HEK293T (cell line): ENCODE data around the gene ARHGAP25.

ENCODE experiments used
- CTCF ChIA-PET: fragments of 350-600 bp; formaldehyde crosslinking; extraction: SDS; loops from one replicate; lab custom pipeline; 2021; ENCODE audit warnings: antibody characterized with exemption, inconsistent platforms; lab: Yijun Ruan, JAX
- POLR2A ChIA-PET: fragments of 350-600 bp; formaldehyde crosslinking; extraction: SDS; loops from one replicate; lab custom pipeline; 2020; ENCODE audit warnings: antibody characterized with exemption, inconsistent platforms; lab: Yijun Ruan, JAX
- DNase-seq: peaks from one replicate; pipeline ENCODE4 v3.0.0; 2012; ENCODE audit warnings: mixed read lengths; ENCODE audit errors: extremely low spot score
- ARNT ChIP-seq: fragments of 450-650 bp; IDR thresholded peaks from 2 replicates; pipeline ENCODE4 v1.6.1; 2017; ENCODE audit warnings: mild to moderate bottlenecking
- BHLHE40 ChIP-seq: fragments of 450-650 bp; IDR thresholded peaks from 2 replicates; pipeline ENCODE4 v1.6.1; 2016; ENCODE audit warnings: mild to moderate bottlenecking, moderate library complexity, borderline replicate concordance
- CTBP1 ChIP-seq: fragments of 450-650 bp; IDR thresholded peaks from 2 replicates; pipeline ENCODE4 v1.6.1; 2016; ENCODE audit warnings: borderline replicate concordance
- ELF4 ChIP-seq: fragments of 450-650 bp; IDR thresholded peaks from 2 replicates; pipeline ENCODE4 v1.6.1; 2017; ENCODE audit warnings: antibody characterized with exemption
- FOXA1 ChIP-seq: fragments of 450-650 bp; IDR thresholded peaks from 2 replicates; pipeline ENCODE4 v1.6.1; 2016; ENCODE audit warnings: mild to moderate bottlenecking
- FOXK2 ChIP-seq: fragments of 450-650 bp; IDR thresholded peaks from 2 replicates; pipeline ENCODE4 v1.6.1; 2016; ENCODE audit warnings: mild to moderate bottlenecking
- FOXM1 ChIP-seq: fragments of 450-650 bp; IDR thresholded peaks from 2 replicates; pipeline ENCODE4 v1.6.1; 2017; ENCODE audit warnings: mild to moderate bottlenecking, borderline replicate concordance
- HDGF ChIP-seq: fragments of 450-650 bp; IDR thresholded peaks from 2 replicates; pipeline ENCODE4 v1.6.1; 2017; ENCODE audit warnings: antibody characterized with exemption, borderline replicate concordance
- L3MBTL2 ChIP-seq: fragments of 450-650 bp; conservative IDR thresholded peaks from 2 replicates; pipeline ENCODE4 v1.6.1; 2016; ENCODE audit warnings: mild to moderate bottlenecking
- LEF1 ChIP-seq: fragments of 450-650 bp; IDR thresholded peaks from 2 replicates; pipeline ENCODE4 v1.6.1; 2017; ENCODE audit warnings: mild to moderate bottlenecking, borderline replicate concordance
- NFRKB ChIP-seq: fragments of 450-650 bp; IDR thresholded peaks from 2 replicates; pipeline ENCODE4 v1.6.1; 2016; ENCODE audit warnings: mild to moderate bottlenecking, moderate library complexity
- SP1 ChIP-seq: fragments of 450-650 bp; IDR thresholded peaks from 2 replicates; pipeline ENCODE4 v1.6.1; 2017
- SUZ12 ChIP-seq: fragments of 450-650 bp; IDR thresholded peaks from 2 replicates; pipeline ENCODE4 v1.6.1; 2016; ENCODE audit warnings: mild to moderate bottlenecking
- TARDBP ChIP-seq: fragments of 450-650 bp; IDR thresholded peaks from 2 replicates; pipeline ENCODE4 v1.6.1; 2016
- ZNF384 ChIP-seq: fragments of 450-650 bp; IDR thresholded peaks from 2 replicates; pipeline ENCODE4 v1.6.1; 2016
- TF ChIP-seq, protein P1 (sequence below): fragments of 450-650 bp; IDR thresholded peaks from 2 replicates; pipeline ENCODE4 v1.6.1; 2016

Gene ARHGAP25

DNA sequence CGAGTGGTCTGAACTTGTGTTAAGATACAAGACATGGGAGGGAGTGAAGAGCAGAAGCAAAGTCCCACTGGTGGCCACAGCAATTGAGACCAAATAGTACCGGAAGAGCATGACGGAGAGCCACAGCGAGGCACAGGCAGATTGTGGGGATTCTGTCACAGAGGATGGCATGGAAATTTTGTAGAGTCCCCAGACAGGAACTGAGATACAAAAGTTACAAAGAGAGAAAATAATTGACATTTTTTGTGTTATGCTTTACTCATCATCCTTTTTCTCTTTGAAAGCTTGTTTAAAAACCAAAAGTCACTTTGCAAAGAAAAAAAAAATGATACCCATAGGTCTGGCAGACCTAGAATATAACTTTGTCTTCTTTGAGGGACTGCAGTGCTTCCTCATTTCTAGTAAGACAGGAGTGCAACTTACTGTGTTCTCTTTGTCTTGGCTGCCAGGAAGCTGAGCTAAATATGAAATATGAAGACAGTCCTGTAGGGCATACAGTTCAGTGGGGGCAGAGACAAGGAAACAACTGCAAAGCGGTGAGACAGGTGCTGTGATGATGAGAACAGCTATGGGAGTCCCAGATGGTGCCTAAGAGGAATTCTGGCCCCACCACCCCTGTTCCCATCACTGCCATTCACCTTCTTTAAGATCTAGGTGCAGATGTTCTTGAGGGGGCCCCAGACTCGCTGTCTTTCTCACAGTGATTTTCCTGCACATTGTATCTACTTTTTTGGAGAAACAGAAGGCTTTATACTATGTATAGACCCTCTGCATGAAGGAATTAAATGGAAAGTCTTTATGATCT lies 5.2 kb downstream of the ARHGAP25 start:
- CTCF ChIA-PET: interaction anchor here (1.0 to 1.3 kb wide), 2 partner anchors 12 to 144 kb away, joined by 3 to 6 read pairs; no protein-coding TSS in a partner anchor
- TF ChIP-seq NFRKB (no peak), LEF1 (no peak)
- no peak for DNase-seq
- POLR2A ChIA-PET: no interaction called here

DNA sequence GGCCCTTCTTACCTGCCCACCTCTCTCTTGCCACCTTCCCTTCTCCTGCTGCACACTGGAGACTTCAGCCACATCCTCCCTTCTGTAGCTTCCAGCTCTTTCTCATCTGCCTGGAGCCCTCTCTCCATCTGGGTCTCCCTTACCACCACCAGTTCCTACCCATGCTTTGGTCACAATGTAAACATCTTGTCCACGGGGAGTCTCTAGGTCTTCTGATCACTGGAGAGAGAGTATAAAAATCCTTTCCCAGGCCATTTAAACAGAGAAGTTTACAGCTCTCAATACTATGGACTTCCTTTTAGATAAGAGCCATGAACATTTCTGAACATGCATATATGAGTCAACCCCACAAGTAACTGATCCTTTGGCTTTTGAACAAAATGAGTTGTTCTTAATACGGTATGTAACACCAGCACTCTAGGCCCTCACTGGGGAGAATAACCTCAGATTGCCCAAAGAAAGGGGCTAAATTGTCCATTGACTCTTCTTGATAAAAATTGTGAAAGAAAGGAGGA lies 5.8 kb downstream of the ARHGAP25 start:
- CTCF ChIA-PET: interaction anchor here (1.3 kb wide), 1 partner anchor 11 kb away, joined by 6 read pairs; no protein-coding TSS in a partner anchor
- POLR2A ChIA-PET: no interaction called here
- no peak for DNase-seq
- TF ChIP-seq ELF4 (no peak), BHLHE40 (no peak), HDGF (no peak), NFRKB (no peak), TARDBP (no peak)

DNA sequence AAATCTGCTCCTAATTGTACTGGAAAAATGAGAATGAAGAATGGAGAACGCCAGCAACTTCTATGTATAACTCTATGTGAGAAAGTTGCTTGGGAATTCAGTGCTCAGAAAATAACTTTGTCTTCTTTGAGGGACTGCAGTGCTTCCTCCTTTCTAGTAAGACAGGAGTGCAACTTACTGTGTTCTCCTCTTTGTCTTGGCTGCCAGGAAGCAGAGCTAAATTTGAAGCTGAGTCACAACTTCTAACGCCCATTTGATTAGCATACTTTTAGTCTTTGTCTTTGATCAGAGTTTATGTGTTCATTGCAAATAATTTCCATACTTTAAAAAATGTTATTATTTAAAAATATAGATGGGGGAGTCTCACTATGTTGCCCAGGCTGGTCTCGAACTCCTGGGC lies 6.6 kb downstream of the ARHGAP25 start:
- CTCF ChIA-PET: interaction anchor here (0.8 to 1.3 kb wide), 2 partner anchors 10 to 184 kb away, joined by 3 to 6 read pairs; no protein-coding TSS in a partner anchor
- POLR2A ChIA-PET: no interaction called here
- no peak for DNase-seq
- no peak for TF ChIP-seq L3MBTL2
- no peak for TF ChIP-seq ELF4
- TF ChIP-seq CTBP1: no peak
- no peak for TF ChIP-seq LEF1
- TF ChIP-seq FOXA1: no peak
- TF ChIP-seq SP1: no peak
- no peak for TF ChIP-seq SUZ12
- TF ChIP-seq BHLHE40: no peak
- no peak for TF ChIP-seq TARDBP
- TF ChIP-seq NFRKB: no peak
- no peak for TF ChIP-seq ARNT
- no peak for TF ChIP-seq FOXK2
- no peak for TF ChIP-seq HDGF
- no peak for TF ChIP-seq ZNF384
- no peak for TF ChIP-seq FOXM1

DNA sequence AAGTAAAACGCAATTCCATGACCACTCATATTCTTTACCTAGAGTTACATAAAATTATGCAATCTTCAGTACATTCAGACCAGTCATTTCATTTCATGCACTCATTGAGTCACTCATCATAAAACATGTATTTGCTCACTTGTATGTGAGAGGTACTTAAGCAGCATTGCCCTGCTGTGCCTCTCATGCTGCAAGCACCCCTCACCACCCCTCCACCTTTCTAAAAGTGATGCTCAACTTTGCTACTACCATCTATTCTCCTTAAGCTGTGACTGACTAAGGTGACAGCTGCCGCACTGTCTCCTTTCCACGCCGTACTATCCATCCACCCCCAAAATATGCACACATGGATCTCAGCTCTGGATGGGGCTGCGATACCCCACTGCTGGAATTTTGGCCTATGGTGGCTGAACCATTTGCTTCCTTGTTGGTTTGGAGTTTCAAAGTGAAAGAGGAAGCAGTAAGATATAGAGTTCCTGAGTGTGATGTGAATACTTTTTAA lies 7.2 kb downstream of the ARHGAP25 start:
- no peak for DNase-seq
- CTCF ChIA-PET: interaction anchor here (0.8 kb wide), 1 partner anchor 183 kb away, joined by 3 read pairs; no protein-coding TSS in a partner anchor
- no peak for TF ChIP-seq LEF1
- POLR2A ChIA-PET: no interaction called here

DNA sequence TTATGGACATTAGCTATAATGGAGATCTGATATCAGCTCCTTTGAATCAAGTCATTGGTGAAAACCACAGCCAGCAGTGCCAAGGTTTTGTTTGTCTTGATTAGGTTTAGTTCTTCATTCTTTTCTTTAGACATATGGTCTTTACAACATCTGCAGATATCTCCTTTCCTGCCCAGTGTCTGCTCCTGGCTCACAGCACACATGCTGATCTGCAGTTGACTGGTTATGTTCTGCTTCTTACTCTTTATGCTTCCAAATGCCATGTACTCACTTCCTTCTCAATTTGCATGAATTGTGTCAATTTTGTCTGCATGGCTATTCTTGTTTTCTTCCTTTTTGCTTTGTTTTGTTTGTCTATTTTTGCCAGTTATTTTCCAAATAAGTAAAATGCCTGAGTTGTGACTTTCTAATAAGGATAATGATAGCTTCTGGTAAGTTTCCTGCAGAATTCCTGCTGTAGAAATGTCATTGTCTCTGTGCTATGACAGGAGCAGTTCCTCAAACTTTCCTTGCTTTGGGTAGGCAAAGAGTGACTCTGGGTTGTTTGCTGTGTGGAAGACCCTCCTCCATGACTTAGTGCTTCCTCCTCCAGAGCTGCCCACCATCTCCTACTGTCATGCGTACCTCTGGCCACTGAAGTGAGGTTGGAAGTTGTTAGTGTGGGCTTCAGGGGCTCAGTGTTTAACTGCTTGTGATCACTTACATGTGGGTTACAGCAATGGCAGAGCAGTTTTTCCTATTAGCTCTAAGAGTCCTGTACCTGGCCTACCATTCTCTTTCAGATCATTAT lies 8.2 kb downstream of the ARHGAP25 start:
- no peak for DNase-seq
- ChIA-PET CTCF (no interaction called here), POLR2A (no interaction called here)
- TF ChIP-seq HDGF: no peak
- TF ChIP-seq ZNF384: no peak
- TF ChIP-seq CTBP1: no peak
- TF ChIP-seq ARNT: no peak
- no peak for TF ChIP-seq TARDBP
- TF ChIP-seq NFRKB: no peak
- TF ChIP-seq FOXM1: no peak
- no peak for TF ChIP-seq L3MBTL2
- no peak for TF ChIP-seq SP1
- no peak for TF ChIP-seq FOXK2
- no peak for TF ChIP-seq ELF4
- no peak for TF ChIP-seq BHLHE40
- no peak for TF ChIP-seq FOXA1
- no peak for TF ChIP-seq LEF1
- TF ChIP-seq, protein P1, sequence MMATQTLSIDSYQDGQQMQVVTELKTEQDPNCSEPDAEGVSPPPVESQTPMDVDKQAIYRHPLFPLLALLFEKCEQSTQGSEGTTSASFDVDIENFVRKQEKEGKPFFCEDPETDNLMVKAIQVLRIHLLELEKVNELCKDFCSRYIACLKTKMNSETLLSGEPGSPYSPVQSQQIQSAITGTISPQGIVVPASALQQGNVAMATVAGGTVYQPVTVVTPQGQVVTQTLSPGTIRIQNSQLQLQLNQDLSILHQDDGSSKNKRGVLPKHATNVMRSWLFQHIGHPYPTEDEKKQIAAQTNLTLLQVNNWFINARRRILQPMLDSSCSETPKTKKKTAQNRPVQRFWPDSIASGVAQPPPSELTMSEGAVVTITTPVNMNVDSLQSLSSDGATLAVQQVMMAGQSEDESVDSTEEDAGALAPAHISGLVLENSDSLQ: no peak
- no peak for TF ChIP-seq SUZ12

DNA sequence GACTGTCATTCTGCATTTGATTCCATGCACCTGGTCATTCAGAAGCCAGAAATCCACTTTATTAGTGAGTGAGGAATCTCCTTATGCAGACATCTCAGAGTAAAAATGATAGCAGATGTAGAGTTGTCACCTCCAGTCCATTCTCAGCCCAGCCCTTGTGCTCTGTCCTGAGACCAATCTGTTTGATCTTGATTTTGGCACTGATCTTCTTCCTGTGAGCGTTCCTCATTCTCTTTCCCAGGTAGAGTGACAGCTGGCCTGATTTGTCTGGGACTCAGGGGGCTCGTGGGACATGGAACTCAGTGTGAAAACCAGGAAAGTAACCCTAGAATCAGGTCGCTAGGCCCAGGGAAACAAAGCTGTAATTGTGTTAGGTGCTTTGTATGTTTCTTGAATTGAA lies 8.9 kb downstream of the ARHGAP25 start:
- TF ChIP-seq LEF1: no peak
- TF ChIP-seq ARNT: no peak
- TF ChIP-seq SP1: no peak
- no peak for TF ChIP-seq HDGF
- TF ChIP-seq, protein P1: no peak
- TF ChIP-seq FOXK2: no peak
- no peak for TF ChIP-seq ZNF384
- TF ChIP-seq ELF4: no peak
- TF ChIP-seq BHLHE40: no peak
- no peak for DNase-seq
- ChIA-PET CTCF (interaction anchor here (1.1 kb wide), 1 partner anchor 34 kb away, joined by 3 read pairs; no protein-coding TSS in a partner anchor), POLR2A (no interaction called here)
